ENCODE data around the gene KLK5.
"Not testable (repeated sequence)": the region's sequence is repeated elsewhere in the genome, so short reads cannot be mapped to it uniquely, and the experiment has no call there.

The KLK5 gene, protein sequence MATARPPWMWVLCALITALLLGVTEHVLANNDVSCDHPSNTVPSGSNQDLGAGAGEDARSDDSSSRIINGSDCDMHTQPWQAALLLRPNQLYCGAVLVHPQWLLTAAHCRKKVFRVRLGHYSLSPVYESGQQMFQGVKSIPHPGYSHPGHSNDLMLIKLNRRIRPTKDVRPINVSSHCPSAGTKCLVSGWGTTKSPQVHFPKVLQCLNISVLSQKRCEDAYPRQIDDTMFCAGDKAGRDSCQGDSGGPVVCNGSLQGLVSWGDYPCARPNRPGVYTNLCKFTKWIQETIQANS

DNA sequence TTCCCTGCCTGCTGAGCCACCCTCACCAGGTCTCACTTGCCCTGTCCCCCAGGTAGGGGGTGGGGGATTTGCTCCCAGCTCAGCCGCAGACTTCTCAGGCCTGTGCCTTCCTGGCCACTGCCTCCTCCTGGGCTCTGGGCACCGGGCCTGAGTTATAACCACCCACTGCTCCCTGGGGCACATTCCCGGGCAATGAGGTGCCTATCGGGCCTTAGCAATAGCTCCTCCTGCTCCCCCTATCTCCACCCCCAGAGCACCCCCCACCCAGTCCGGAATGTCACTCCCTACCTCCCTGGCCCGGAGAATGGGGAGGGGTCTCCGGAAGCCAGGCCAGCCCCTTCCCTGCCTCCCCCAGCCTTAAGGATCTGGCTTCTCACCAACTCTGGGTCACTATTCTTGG is at the start of gene KLK5:
TSS of gene KLK5 (minus strand) at position 129 of the 400 bp plus-strand sequence. CDS start 381 bp downstream, outside the sequence.
- no peak for DNase-seq

DNA sequence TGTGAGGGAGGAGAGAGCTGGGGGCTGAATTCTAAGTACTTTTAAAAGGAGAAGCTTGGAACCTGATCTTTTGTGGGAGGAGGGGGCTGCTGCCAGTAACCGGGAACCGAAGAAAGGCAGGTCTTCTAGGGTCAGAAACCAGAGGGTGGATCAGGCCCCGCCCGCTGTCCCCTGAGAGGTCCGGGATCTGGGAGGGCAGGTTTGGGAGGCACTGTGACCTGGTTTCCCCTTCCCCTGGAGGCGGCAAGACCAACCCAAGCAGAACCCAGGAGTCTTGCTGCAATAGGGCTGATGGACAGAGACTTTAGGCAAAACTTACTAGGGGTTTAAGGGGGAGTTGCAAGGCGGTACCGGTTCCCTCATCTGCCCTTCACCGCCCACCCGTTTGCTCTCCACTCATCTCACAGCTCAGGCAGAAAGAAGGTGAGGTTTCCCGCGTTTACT is 49.3 kb upstream of the KLK5 start:
- DNase-seq: no peak

DNA sequence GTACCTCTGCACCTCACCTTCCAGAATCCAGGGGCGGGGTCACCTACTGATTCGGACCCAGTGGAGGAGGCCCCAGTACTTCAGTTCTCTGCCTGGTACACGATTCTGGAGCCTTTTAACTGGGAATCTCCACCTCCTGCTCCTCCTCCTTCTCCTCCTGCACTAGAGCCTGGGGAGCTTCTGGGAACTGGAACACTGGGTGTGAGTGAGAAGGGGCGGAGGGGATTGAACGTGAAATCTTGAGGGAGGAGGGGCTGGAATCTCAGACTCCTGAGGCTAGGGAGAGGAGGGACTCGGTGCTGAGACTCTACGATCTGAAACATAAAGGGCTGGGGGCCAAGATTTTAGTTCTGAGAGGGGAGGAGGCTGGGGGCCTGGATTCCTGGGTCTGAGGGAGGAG is 48.7 kb upstream of the KLK5 start, which contains the start of gene KLK8:
TSS of gene KLK8 (minus strand) at position 90 of the 400 bp plus-strand sequence. CDS start 437 bp downstream, outside the sequence.
- no peak for DNase-seq

DNA sequence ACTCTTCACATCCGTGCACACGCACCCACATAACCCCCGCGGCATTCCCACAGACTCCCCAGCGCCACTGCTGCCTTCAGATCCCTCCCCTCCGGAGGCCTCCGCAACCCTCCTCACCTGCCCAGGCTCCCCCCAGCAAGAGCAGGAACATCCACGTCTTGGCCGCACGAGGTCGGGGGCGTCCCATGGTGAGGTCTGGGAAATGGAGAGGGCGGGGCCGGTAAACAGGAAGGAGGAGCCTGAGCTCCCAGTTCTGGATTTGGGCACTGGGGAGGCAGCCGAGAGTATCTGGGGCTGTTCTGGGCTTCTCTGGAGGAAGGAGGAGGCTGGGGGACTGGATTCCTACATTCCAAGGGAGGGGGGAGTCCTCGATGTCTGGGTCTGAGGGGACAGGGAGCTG is 48.1 kb upstream of the KLK5 start:
- DNase-seq: no peak

DNA sequence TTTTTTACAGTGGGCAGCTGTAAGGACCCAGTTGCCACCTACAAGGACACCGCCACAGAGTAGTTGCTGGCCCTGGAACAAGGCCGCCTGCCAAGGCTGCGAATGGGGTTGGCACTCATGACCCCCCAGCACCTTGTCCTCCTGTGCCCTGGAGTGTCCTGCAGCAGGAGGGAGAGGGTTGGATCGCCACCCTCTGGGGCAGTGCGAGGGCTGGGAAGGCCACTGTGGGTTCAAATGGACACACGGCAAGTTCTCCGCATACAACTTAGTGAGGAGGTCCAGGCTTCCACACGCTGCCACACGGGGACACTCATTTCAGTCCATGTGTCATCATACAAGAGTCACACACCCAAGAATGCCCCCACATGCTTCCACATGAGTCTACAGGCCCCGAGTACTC is 47.6 kb upstream of the KLK5 start:
- DNase-seq: no peak

DNA sequence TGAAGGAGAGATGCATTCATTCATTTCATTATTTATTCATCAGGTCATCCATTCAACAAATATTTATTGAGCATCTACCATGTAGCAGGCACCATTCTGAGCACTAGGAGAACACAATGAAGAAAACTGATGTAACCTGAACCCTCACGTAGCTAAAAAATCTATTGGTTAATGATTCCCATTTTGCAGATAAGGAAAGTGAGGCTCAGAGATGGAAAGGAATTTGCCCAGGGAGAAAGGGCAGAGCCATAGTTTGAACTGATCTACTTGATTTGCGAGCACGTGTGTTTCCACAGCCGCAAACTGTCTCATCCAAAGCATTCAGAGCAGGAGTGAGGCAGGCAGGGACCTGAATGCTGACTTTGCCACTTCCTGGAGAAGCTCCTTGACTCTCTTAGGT is 45.8 kb upstream of the KLK5 start:
- no peak for DNase-seq

DNA sequence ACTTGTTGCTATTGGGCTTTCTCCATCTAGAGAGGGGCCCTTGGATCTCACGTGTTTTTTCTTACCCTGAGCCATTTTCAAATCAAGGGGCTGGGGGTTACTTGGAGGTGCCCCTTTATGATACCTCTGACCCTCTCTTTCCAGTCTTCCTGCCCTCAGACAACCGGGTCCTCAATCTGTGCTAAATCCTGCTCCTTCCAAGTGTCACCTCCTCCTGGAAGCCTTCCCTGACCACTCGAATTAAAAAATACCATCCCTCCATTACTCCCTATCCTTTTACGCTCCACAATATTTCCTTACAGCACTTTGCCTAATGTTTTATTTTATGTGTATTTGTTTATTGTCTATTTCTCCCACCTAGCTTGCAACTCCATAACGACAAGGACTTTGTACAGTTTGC is 45.2 kb upstream of the KLK5 start:
- DNase-seq: no peak

DNA sequence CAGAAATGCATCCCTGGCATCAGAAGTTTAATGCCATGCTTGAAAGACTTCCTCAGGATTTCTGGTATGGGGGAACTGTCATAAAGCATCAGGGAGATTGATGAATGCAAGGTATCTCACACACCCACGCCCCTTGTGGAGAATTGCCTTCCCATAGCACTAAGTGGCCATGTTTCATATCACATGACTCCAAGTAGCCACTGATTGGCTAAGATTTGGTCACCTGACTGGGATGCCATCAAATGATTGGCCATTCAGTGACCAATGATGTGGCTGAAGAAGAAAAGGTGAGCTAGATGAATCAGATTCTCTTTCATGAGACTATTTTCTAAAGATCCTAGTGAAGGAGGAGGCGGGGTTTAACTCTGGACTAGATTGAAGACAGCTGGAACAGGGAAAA is 41.3 kb upstream of the KLK5 start:
- DNase-seq: no peak

DNA sequence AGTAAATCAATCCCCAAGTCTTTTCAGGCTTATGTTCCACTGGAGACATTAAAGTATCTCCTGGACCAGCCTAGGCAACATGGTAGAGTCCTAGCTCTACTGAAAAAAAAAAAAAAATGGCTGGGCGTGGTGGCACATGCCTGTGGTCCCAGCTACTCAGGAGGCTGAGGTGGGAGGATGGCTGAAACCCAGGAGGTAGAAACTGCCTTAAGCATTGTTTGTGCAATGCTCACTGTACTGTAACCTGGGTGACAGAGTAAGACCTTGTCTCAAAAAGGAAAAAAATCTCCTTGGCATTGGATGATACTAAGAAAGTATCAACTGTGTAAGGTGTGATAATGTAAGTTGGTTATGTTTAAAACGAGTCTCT is 39.8 kb upstream of the KLK5 start:
- no peak for DNase-seq

DNA sequence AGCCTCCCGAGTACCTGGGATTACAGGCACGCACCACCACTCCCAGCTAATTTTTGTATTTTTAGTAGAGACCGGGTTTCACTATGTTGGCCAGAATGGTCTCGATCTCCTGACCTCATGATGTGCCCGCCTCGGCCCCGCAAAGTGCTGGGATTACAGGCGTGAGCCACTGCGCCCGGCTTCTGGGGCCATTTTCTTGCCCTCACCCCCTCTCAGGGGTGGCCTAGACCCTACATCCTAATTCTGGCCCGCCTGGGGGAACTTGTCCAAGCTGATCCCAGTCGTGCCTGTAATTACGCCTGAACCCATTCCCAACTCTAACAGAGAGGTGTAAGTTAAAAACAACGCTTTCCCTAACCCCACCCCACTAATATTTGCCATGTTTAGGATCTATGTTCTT is 31.6 kb upstream of the KLK5 start:
- DNase-seq: not testable (repeated sequence)

DNA sequence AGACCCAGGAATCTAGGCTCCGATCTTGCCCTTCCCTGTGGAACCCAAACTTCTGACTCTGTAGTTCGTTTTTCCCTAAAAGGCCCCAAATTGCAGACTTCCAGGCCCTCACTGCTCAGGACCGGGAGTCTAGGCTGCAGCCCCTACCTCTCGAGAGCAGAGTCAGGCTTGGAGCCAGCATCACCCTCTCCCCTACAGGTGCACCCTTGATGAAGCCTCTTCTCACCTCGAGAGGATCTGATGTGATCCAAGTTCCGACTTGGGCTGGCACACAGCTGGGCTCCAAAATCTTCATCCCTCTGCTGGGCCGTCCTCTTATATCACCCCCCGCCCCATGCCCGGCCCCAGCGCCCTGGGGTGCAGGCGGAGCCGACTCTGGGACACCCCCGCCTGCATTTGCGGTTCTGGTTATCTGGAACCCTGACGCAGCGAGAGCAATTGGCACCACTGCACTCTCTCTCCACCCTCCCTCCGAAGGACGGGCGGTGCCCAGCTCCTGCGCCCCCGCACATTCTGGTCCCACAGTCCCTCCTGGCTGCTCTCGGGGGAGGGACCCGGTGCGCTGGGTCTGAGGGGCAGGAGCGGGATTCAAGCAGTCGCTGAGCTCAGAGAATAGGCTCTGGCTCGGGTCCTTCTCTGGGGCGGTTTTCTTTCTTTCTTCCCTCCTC is 30.9 kb upstream of the KLK5 start, which contains the start of gene KLK7:
TSS of gene KLK7 (minus strand) at position 293 of the 668 bp plus-strand sequence. CDS start 1,518 bp downstream, outside the sequence.
- no peak for DNase-seq

DNA sequence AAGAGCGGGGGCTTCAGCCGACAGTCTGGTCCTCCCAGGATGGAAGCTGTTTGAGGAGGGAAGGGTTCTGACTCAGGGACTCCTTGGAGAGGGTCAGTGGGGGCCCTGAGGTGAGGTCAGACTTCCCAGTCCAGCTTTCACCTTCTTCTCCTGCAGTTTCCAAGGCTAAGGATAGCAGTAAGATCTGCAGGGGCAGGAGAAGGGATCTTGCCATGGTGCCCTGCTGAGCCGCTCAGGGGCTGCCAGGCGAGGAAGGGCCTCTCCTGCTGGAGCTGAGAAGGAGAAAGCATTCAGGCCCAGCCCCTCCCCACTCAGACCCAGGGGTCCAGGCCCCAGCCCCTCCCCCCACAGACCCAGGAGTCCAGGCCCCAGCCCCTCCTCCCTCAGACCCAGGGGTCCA is 29.3 kb upstream of the KLK5 start:
- no peak for DNase-seq

DNA sequence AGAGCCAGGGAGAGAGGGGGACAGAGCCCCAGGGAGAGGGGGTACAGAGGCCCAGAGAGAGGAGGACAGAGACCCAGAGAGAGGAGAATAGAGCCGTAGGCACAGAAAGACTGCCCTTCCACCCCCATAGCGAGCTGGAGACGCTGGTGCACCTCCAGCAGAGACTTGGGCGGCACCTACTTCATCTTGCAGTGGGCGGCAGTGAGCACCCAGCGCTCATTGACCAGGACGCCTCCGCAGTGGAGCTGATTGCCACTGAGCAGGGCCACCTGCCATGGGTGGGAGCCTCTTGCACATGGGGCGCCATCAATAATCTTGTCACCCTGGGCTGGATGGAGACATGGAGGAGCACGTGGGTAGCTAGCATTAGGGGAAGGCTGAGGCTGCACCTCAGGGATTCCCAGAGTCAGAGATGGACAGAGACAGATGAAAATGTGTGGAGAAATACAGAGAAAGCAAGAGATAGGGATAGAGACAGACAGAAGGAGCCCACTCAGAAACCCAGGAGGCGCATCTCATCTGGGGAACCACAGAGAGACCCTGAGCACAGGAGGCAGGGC is 28.8 kb upstream of the KLK5 start:
- DNase-seq: no peak

DNA sequence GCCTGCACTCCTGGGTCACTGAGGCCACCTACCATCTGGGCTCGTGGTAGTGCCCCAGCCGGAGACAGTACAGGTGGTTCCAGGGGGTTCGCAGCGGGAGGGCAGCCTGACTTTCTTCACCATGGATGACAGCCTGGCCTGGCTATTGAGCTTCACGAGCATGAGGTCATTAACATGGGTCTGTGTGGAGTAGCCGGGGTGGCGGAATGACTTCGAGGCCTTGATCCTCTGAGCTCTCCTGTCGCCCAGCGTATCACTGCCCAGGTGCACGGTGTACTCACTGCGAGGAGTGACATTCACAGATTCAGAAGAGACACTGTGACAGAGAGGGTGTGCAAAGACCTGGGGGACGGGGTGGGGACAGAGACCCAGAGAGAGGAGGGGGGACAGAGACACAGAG is 27.4 kb upstream of the KLK5 start:
- no peak for DNase-seq

DNA sequence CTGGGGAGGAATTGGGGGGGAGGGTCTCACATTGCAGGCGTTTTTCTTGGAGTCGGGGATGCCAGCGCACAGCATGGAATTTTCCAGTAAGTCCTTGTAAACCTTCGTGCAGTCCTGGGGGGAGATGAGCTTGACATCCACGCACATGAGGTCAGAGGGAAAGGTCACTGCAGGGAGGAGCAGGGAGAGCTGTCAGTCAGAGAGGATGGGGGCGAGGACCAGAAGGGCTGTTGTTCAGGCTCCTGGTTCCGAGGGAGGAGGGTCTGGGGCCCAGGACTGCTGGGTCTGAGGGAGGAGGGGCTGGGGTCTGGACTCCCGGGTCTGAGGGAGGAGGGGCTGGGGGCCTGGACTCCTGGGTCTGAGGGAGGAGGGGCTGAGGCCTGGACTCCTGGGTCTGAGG is 26.9 kb upstream of the KLK5 start:
- DNase-seq: no peak

DNA sequence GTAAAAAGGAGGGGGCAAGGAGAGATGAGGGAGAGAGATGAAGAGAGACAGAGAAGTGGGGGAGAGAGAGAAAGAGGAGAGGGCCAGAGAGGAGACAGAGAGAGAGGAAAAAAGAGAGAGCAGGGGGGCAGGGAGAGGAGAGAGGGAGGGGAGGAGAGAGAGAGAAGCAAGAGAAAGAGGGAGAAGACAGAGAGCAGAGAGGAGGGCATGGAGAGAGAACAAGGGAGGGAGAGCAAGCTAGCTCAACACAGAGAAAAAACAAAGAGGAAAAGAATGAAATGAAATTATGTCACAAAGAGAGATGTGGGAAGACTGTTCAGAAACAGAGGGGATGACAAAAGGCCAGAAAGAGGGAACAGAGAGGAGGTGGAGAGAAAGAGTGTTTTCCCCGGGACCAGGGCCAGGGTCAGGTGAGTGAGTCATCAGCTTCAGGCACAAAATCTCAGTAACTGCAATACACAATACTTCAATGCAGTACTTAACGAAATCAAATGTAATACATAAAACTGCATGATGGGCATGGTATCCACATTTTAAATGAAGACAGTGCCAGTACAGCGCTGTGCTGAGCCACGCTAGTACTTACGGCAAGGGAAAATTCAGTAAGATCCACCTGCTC is 26.0 kb upstream of the KLK5 start:
- no peak for DNase-seq

DNA sequence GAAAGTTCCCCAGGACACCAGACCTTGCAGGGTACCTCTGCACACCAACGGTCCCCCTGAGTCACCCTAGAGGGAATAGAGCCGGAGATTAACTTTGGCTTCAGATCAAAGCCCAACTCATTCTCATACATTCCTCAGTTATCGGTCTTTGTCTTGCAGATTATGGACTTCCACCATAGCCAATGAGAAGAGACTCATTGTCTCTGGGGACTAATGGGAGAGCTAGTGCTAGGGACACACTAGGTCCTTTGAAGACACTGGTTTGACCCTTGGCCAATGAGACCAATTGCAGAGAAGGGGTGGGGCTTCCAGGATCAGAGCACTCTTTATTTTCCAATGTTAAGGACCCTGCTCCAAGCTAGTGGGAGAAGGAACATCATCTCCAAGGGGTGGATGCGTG is 24.8 kb upstream of the KLK5 start:
- DNase-seq: no peak

DNA sequence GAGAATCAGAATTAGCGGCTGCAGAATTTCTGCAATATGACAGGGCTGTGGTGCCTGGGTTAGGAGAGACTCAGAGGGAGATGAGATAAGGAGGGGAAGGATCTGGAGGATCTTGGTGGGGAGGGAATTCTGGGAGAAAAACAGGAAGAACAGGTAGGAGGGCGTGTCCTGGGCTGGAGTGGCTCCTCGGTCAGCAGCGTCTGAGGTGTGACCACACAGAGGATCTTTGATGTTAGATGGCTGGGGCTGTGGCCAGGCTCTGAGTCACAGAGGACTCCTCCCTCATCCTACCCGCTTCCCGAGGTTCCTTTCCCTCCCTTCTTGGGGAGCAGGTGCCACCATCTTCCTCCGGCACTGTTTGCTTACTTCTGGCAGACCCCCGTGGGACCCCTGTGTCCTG is 22.9 kb upstream of the KLK5 start:
- no peak for DNase-seq

DNA sequence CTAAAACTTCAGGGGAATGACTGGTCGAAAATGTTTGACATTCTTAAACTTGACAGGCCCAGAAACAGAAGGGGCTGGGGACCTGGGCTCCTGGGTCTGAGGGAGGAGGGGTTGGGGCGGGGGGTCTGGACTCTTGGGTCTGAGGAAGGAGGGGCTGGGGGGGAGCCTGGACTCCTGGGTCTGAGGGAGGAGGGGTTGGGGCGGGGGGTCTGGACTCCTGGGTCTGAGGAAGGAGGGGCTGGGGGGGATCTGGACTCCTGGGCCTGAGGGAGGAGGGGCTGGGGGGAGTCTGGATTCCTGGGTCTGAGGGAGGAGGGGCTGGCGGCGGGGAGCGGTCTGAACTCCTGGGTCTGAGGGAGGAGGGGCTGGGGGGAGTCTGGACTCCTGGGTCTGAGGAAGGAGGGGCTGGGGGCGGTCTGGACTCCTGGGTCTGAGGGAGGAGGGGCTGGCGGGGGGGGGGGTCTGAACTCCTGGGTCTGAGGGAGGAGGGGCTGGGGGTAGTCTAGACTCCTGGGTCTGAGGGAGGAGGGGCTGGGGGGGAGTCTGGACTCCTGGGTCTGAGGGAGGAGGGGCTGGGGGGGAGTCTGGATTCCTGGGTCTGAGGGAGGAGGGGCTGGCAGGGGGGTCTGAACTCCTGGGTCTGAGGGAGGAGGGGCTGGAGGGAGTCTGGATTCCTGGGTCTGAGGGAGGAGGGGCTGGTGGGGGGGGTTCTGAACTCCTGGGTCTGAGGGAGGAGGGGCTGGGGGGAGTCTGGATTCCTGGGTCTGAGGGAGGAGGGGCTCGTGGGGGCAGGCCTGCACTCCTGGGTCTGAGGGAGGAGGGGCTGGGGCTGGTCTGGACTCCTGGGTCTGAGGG is 22.1 kb upstream of the KLK5 start:
- no peak for DNase-seq

DNA sequence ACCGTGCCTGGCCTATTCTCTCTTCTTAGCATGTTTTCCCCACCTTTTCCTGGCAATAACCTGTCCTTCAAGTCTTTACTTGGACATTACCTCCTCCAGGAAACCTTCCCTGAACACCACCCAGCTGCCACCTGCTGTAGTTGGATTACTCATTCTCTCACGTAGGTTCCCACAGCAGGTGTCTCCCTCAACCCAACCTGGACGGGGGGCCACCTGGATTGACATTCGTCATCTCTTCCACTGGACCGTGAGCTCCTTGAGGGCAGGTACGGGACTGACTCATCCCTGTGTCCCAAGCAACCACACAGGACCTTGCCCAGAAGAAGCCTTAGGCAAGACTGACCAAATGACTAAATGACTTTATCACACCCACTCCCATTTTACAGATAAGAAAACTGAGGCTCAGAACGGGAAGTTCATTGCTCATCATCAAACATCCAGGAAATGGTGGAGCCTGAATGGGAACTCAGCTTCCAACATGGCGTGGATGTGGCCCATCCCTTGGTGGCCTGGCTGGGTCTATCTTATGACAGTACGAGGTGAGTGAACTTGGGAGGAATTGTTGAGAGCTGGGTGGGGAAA is 20.0 kb upstream of the KLK5 start:
- DNase-seq: no peak

DNA sequence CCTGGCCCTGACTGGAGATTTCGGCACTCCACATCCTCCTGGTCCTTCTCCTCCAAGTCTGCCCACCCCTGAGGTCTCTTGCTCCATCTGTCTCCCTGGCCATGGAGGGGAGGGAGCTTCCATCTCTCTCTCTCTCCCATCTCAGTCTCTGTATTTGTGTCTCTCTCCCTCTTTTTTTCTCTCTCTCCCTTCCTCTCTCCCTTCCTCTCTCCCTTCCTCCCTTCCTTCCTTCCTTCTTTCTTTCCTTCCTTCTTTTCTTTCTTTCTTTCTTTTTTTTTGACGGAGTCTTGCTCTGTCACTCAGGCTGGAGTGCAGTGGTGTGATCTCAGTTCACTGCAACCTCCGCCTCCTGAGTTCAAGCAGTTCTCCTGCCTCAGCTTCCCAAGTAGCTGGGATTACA is 17.0 kb upstream of the KLK5 start:
- not testable (repeated sequence) for DNase-seq

DNA sequence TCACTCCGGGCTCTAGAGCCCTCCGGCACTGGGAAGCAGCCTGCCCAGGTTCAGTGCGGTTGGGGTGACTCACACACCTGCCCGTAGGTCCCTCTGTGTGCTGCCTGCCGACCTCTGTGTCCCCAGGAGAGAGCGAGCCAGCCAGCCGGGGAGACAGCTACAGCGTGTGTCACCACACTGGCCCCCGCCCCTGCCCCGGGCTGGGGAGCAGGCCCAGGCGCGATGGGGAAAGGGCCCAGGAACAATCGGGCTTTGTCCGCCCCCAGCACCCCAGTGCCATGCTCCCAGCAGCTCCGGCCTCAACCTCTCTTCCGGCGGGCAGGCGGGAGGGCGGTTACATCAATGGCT is 16.5 kb upstream of the KLK5 start, which contains the start of gene KLK6:
TSS of gene KLK6 (minus strand) at position 179 of the 348 bp plus-strand sequence. CDS start 1,487 bp downstream, outside the sequence.
- DNase-seq: no peak

All from activated CD4-positive, alpha-beta T cell treated with anti-CD3 and anti-CD28 coated beads, Interleukin-2, Interleukin-6, amounts not matched to agents 100 ng/mL and 50 ng/mL, durations not matched to agents 16 hours and 8 hours (primary cell).